ENCODE data around the gene KCNK6.

Gene KCNK6

GRCh38 chr19:38320969-38321339 is 1.3 kb downstream of the KCNK6 start:
- H3K4me3 ChIP-seq (ENCODE audit: low read depth, low read length) = no peak overlapping the region
- TF ChIP-seq CTCF (IDR thresholded peaks at IDR 0.05; ENCODE audit: low read depth, low read length, missing control alignments) = no peak
- in situ Hi-C loops (cut with HindIII; ENCODE audit: low sequenced_read_pairs) = no loop called here
- DNase-seq (ENCODE audit: low read depth) = no peak

GRCh38 chr19:38321646-38322196 is 2.1 kb downstream of the KCNK6 start:
- DNase-seq (ENCODE audit: low read depth) = no peak
- TF ChIP-seq CTCF (IDR thresholded peaks at IDR 0.05; ENCODE audit: low read depth, low read length, missing control alignments) = no peak
- in situ Hi-C loops (cut with HindIII; ENCODE audit: low sequenced_read_pairs) = no loop called here
- H3K4me3 ChIP-seq (ENCODE audit: low read depth, low read length) = no peak overlapping the region

GRCh38 chr19:38323291-38323690 is 3.6 kb downstream of the KCNK6 start:
- no peak for TF ChIP-seq CTCF (IDR thresholded peaks at IDR 0.05; ENCODE audit: low read depth, low read length, missing control alignments)
- DNase-seq (ENCODE audit: low read depth) = no peak
- in situ Hi-C loops (cut with HindIII; ENCODE audit: low sequenced_read_pairs) = no loop called here
- H3K4me3 ChIP-seq (ENCODE audit: low read depth, low read length) = no peak overlapping the region

- DNase-seq (ENCODE audit: low read depth) = no peak
- no peak for TF ChIP-seq CTCF (IDR thresholded peaks at IDR 0.05; ENCODE audit: low read depth, low read length, missing control alignments)
- in situ Hi-C loops (cut with HindIII; ENCODE audit: low sequenced_read_pairs) = no loop called here
- H3K4me3 ChIP-seq (ENCODE audit: low read depth, low read length) = no peak overlapping the region
Observed at GRCh38 chr19:38324431-38324830, 4.8 kb downstream of the KCNK6 start.

- no peak for TF ChIP-seq CTCF (IDR thresholded peaks at IDR 0.05; ENCODE audit: low read depth, low read length, missing control alignments)
- in situ Hi-C loops (cut with HindIII; ENCODE audit: low sequenced_read_pairs) = no loop called here
- no peak overlapping the region for H3K4me3 ChIP-seq (ENCODE audit: low read depth, low read length)
- no peak for DNase-seq (ENCODE audit: low read depth)
Observed at GRCh38 chr19:38326591-38326990, 6.9 kb downstream of the KCNK6 start.

GRCh38 chr19:38329651-38330050 is 10.0 kb downstream of the KCNK6 start:
- TF ChIP-seq CTCF (IDR thresholded peaks at IDR 0.05; ENCODE audit: low read depth, low read length, missing control alignments) = no peak
- no peak overlapping the region for H3K4me3 ChIP-seq (ENCODE audit: low read depth, low read length)
- no peak for DNase-seq (ENCODE audit: low read depth)
- in situ Hi-C loops (cut with HindIII; ENCODE audit: low sequenced_read_pairs) = no loop called here

- no peak for DNase-seq (ENCODE audit: low read depth)
- H3K4me3 ChIP-seq (ENCODE audit: low read depth, low read length) = no peak overlapping the region
- in situ Hi-C loops (cut with HindIII; ENCODE audit: low sequenced_read_pairs) = no loop called here
- no peak for TF ChIP-seq CTCF (IDR thresholded peaks at IDR 0.05; ENCODE audit: low read depth, low read length, missing control alignments)
Observed at GRCh38 chr19:38331728-38332127, 12.1 kb downstream of the KCNK6 start.
